NCI-H524 (cell line): ENCODE data around the gene OR5D18.
"Not testable (repeated sequence)": the region's sequence is repeated elsewhere in the genome, so short reads cannot be mapped to it uniquely, and the experiment has no call there.

Source experiments
- DNase-seq, 2 experiments: peaks; one replicate each; lab custom pipeline; 2025; lab: John Stamatoyannopoulos, UW

Gene OR5D18

GRCh38 chr11:55819330-55819729 is at the start of gene OR5D18:
OR5D18 (plus strand) TSS chr11:55819630; CDS start chr11:55819630, 0 bp downstream.
- no peak for DNase-seq

- no peak for DNase-seq
Measured at GRCh38 chr11:55773138-55773537, 46.3 kb upstream of the OR5D18 start, which contains the start of gene OR5D13. OR5D13 (plus strand) TSS chr11:55773438; CDS start chr11:55773438, 0 bp downstream.

- no peak for DNase-seq
Measured at GRCh38 chr11:55791606-55792005, 27.8 kb upstream of the OR5D18 start.

GRCh38 chr11:55793321-55793720 is 26.1 kb upstream of the OR5D18 start:
- no peak for DNase-seq

GRCh38 chr11:55795256-55795655 is 24.2 kb upstream of the OR5D18 start, which contains the start of gene OR5D14:
OR5D14 (plus strand) TSS chr11:55795556; CDS start chr11:55795556, 0 bp downstream.
- DNase-seq: no peak

- no peak for DNase-seq
Measured at GRCh38 chr11:55806248-55806647, 13.2 kb upstream of the OR5D18 start.

- no peak for DNase-seq
Measured at GRCh38 chr11:55811067-55811466, 8.4 kb upstream of the OR5D18 start, which contains the start of gene OR5L1. OR5L1 (plus strand) TSS chr11:55811367; CDS start chr11:55811467, 100 bp downstream.

GRCh38 chr11:55826919-55827318 is 7.5 kb downstream of the OR5D18 start, which contains the start of gene OR5L2:
OR5L2 (plus strand) TSS chr11:55827219; CDS start chr11:55827219, 0 bp downstream.
- DNase-seq: no peak

GRCh38 chr11:55838452-55838851 is 19.0 kb downstream of the OR5D18 start, which contains the start of gene OR5D16:
OR5D16 (plus strand) TSS chr11:55838752; CDS start chr11:55838752, 0 bp downstream.
- DNase-seq: no peak

GRCh38 chr11:55847453-55847852 is 28.0 kb downstream of the OR5D18 start:
- DNase-seq: no peak

GRCh38 chr11:55849037-55849436 is 29.6 kb downstream of the OR5D18 start:
- DNase-seq: no peak

GRCh38 chr11:55852141-55852540 is 32.7 kb downstream of the OR5D18 start:
- DNase-seq: no peak

GRCh38 chr11:55854704-55855103 is 35.3 kb downstream of the OR5D18 start:
- DNase-seq: no peak

GRCh38 chr11:55867354-55867753 is 47.9 kb downstream of the OR5D18 start:
- not testable (repeated sequence) for DNase-seq
